Measurements from ENCODE around the gene ARHGEF16.

The ARHGEF16 gene

DNA sequence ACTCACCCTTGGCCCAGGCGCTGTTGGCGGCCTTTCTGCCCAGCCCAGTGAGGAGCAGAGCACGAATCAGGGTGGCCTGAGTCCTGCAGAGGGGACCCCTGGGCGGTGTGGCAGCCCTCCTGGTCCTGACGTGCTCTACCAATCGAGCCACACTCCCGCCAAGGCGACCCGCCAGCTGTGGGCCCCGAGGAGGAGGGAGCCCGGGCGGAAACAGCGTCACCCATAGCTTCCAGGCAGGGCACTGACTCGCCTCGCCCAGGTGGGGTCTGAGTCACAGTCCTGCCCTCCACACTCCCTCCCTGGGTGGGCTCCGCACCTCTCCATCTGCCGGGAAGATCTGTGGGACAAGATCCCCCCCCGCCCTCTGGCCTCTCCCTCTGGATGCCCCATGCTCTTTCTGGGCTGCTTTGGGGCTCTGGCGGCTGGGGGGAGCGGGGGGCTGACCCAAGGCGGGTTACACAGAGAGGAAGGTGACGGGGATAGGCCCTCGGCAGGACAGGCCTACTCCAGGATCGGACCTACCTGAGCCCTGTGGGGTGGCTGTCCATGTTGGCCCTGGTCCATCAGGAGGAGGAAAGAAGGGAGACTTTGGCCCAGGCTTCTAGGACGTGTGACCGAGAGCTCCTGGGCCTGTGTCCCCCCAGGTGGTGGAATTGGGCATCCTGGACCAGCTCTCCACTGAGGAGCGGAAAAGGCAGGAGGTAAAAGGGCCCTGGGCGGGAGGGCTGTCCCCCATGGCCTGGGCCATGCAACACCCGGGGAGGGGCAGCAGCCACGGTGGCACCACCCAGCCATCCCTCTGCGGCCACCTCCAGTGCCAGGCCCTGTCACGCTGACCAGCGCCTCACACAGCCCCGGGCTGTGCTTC, 14.0 kb downstream of the ARHGEF16 start:
- no peak for DNase-seq (ENCODE audit: low spot score)

DNA sequence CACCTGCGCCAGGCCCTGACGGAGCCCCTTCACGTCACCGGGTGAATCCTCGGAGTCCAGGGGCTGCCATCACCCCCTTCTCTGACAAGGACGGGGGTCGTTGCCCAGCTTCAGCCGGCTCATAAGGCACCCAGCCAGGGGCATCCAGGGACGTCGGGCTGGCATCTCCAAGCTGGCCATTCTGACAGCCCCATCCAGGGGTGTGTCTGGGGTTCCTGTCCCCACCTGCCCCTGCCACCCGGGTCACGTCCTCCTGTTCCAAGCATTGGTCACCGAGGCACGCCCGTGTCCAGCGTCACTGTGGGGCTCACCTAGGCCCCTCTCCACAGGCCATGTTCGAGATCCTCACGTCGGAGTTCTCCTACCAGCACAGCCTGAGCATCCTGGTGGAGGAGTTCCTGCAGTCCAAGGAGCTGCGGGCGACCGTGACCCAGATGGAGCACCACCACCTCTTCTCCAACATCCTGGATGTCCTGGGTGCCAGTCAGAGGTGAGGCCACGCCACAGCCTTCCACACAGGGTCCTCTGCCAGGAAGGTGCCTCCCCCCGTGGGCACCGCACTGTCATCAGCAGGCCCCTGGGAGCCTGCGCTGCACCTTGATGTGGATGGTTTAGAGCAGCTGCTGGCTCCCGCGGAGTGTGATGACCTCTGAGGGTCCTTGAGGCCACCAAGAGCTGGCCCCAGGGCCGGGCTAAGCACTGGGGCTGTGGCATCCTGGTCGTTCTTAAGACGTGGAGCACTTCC, 14.8 kb downstream of the ARHGEF16 start:
- DNase-seq (ENCODE audit: low spot score) = no peak

- no peak for DNase-seq (ENCODE audit: low spot score)
Measured at GRCh38 chr1:3469849-3470649, 15.6 kb downstream of the ARHGEF16 start.

DNA sequence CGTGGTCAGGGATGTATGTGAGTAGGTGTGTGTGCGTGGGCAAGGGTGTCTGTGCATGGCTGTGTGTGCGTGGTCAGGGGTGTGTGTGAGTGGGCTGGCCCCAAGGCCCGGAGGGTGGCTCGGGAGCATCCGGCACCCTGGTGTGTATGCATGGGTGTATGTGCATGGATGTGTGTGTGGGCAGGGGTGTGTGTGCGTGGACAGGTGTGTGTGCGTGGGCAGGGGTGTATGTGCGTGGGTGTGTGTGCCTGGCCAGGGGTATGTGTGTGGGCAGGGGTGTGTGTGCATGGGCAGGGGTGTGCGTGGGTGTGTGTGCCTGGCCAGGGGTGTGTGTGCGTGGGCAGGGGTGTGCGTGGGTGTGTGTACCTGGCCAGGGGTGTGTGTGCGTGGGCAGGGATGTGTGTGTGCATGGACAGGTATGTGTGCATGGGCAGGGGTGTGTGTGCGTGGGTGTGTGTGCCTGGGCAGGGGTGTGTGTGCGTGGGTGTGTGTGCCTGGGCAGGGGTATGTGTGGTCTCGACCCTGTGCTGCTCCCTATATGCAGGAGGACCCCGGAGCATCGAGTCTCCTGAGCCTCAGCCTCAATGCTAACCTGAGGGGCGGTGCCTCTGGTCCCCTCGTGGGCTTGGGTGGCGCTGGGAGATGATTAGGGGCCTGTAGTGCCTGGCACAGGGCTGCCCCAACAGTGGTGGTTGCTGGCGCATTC, 16.3 kb downstream of the ARHGEF16 start:
- no peak for DNase-seq (ENCODE audit: low spot score)

- no peak for DNase-seq (ENCODE audit: low spot score)
Measured at GRCh38 chr1:3471356-3472087, 17.1 kb downstream of the ARHGEF16 start.

GRCh38 chr1:3472088-3472850, 17.8 kb downstream of the ARHGEF16 start:
- no peak for DNase-seq (ENCODE audit: low spot score)

- DNase-seq (ENCODE audit: low spot score) = no peak
Measured at GRCh38 chr1:3472906-3473305, 18.4 kb downstream of the ARHGEF16 start.

DNA sequence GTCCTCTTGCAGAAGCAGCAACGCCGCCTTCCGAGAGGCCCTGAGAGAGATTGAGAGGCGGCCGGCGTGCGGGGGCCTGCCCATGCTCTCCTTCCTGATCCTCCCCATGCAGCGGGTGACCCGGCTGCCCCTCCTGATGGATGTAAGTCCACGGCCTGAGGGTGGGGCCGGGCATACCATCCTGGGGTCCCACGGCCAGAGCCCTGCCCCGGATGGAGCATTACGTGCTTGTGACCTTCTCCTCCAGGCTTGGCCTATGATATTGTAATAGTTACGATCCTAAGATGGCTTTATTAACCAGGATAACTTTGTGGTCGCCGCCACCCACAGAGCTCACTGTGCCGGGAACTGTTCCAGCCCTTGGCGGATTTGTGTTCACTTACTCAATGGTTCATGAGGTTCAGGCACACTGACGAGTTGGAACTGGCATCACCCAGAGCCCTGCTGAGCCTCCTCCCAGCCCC, 18.9 kb downstream of the ARHGEF16 start:
- DNase-seq (ENCODE audit: low spot score) = peak; percentile 79

DNA sequence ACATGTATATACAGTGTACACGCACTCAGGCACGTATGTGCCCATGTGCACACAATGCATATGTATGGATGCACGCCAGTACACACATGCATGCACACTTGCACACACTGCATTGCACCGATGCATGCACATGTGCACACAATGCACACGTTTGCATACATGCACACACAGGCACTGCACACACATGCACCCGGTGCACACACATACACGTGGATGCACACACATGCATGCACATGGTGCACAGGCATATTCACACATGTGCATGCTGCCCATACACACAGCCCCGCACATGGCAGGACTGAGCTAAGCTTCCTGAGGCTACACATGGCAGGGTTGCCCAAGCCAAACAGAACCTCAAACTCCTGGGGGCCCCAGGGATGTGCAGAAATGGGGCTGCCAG, 19.6 kb downstream of the ARHGEF16 start:
- DNase-seq (ENCODE audit: low spot score) = no peak

DNA sequence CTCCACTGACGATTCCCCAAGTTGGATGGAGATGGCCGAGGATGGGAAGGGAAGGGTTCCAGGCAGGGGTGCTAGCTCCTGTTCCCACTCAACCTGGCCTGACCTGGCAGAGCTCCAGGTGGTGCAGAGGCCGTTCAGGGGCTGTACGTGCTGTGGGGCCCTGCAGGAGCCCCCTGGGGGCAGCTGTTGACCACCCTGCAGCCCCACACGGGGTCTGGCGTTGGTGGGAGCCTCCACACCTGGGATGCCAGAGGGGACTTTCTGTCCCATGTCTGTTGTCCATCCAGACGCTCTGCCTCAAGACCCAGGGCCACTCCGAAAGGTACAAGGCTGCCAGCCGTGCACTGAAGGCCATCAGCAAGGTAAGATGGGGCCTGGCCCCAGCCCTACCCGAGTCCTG, 20.0 kb downstream of the ARHGEF16 start:
- DNase-seq (ENCODE audit: low spot score) = no peak

- no peak for DNase-seq (ENCODE audit: low spot score)
Measured at GRCh38 chr1:3475839-3476573, 21.5 kb downstream of the ARHGEF16 start.

- DNase-seq (ENCODE audit: low spot score) = no peak
Measured at GRCh38 chr1:3476666-3477065, 22.2 kb downstream of the ARHGEF16 start.

- no peak for DNase-seq (ENCODE audit: low spot score)
Measured at GRCh38 chr1:3477241-3477995, 23.0 kb downstream of the ARHGEF16 start.

DNA sequence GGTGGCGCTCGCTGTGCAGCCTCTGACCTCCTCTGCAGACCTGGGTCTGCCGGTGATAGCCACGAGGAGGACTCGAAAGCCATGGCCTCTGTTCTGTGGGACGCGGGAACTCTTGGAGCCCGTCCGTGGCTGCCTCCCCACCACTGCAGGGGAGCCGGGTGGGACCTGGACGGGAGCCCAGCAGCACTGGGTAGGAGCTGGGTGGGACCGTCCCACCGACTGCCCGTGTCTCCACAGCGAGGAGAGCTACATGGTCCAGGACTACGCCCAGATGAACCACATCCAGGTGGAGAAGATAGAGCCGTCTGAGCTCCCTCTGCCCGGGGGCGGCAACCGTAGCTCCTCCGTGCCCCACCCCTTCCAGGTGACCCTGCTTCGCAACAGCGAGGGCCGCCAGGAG, 23.7 kb downstream of the ARHGEF16 start:
- DNase-seq (ENCODE audit: low spot score) = no peak

DNA sequence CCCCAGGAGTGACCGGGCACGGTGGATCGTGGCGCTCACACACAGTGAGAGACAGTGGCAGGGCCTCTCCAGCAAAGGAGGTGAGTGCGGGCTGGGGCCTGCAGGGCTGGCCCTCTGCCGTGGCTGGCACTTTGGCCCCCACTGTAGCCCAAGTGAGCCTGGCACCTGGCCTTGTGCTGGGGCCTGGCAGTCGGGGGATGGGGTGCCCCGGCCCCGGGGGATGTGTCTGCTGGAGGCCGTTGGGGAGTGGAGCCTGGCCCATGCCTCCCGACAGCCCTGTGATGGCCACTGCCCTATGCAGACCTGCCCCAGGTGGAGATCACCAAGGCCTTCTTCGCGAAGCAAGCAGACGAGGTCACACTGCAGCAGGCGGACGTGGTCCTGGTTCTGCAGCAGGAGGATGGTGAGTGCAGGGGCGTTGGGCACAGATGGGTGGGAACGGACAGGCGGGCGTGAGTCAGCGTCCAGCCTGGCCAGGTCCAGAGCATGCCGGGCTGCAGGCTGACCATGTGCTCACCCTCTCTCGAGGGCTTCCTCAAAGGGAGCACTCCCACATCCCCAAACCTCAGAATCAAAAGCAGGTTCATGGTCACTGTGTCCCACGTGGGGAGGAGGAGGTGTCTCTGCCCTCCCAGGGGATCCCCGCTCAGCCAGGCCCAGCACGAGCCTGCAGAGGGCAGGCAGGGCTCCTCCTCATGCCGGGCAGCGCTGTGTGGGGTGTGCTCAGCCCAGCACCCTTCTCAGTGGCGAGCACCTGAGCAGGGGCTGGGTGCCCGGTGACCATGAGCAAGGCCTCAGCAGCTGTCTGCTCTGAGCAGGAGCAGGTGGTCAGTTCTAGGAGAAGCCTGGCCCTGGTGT, 25.3 kb downstream of the ARHGEF16 start:
- DNase-seq (ENCODE audit: low spot score) = no peak

- DNase-seq (ENCODE audit: low spot score) = no peak
Measured at GRCh38 chr1:3480369-3480719, 25.9 kb downstream of the ARHGEF16 start.

- no peak for DNase-seq (ENCODE audit: low spot score)
Measured at GRCh38 chr1:3481046-3481445, 26.6 kb downstream of the ARHGEF16 start.

DNA sequence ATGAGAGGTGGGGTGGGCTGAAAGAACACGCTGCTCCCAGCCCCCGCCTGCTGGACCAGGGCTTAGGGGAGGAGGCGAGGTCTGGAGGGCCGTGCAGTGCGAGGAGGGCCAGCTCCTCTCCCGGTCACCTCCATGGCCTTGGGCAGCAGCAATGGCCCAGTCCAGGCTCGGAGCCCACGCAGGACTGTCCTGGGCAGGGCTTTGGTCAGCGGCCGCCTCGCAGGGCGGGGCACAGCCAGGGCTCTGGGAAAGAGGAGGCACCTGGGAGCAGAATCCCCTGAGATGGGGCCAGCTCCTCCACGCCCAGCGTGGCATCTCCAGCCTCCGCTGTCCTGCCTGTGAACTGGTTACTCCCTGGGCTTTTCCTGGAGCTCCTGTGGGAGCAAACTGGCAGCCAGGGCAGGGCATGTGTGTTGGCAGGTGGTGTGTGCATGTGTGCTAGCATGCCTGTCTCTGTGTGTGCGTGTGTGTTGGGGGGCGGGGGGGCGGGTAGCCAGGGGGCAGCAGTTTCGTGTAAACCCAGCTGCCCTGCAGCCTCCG, 27.4 kb downstream of the ARHGEF16 start:
- no peak for DNase-seq (ENCODE audit: low spot score)
